ENCODE measurements around the gene ETV1. TPM values are rescaled to one million over a fixed set of nuclear protein-coding genes. Genes with fewer than 3 reads are reported as not detected.
A peak's percentile ranks its signal among the peaks of the same experiment; 100 is the strongest.

The ETV1 gene
- total RNA-seq, 1 donor = 75.7 TPM

DNA sequence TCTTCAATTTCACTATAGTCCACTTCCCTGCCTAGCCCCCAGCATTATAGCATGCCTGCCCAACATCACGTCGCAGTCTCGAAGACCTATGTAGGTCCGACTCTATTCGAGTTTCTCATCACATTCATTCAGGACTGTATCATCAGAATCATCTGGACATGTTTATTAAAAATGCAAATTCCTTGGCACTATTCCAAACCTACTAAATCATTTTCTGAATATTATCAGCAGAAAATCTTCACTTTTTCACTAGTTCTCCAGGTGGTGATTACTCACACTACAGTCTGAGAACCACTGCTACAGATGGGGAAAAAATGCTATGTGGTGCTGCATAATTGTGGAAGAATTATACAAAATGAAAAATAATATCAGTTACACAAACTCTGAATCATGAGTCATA is 29.3 kb upstream of the ETV1 start:
- H3K4me3 ChIP-seq (ENCODE audit: low read depth, low read length) = no peak overlapping the region
- TF ChIP-seq, protein P1, sequence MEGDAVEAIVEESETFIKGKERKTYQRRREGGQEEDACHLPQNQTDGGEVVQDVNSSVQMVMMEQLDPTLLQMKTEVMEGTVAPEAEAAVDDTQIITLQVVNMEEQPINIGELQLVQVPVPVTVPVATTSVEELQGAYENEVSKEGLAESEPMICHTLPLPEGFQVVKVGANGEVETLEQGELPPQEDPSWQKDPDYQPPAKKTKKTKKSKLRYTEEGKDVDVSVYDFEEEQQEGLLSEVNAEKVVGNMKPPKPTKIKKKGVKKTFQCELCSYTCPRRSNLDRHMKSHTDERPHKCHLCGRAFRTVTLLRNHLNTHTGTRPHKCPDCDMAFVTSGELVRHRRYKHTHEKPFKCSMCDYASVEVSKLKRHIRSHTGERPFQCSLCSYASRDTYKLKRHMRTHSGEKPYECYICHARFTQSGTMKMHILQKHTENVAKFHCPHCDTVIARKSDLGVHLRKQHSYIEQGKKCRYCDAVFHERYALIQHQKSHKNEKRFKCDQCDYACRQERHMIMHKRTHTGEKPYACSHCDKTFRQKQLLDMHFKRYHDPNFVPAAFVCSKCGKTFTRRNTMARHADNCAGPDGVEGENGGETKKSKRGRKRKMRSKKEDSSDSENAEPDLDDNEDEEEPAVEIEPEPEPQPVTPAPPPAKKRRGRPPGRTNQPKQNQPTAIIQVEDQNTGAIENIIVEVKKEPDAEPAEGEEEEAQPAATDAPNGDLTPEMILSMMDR (IDR thresholded peaks at IDR 0.05; ENCODE audit: insufficient read depth, low read length) = no peak
- no peak for DNase-seq (ENCODE audit: low read depth)

DNA sequence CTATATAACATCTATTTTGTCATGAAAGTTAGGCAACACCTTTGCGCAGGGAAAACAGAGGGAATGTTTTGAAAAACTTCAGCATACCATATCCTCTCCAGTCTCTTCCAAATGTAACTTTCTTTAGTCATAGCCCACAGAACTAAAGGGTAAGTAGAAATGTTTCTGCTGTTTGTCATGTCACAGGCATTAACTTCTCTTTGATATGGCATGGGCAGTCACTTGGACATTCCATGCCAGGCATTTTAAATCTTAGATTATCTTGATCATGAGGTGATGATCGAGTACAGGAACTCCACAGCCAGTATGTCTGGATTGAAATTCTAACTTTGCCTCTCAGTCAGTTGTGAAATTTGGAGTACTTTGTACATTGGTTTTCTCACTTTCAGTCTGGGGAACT is 27.5 kb upstream of the ETV1 start:
- TF ChIP-seq, protein P1 (IDR thresholded peaks at IDR 0.05; ENCODE audit: insufficient read depth, low read length) = no peak
- no peak overlapping the region for H3K4me3 ChIP-seq (ENCODE audit: low read depth, low read length)
- DNase-seq (ENCODE audit: low read depth) = peak; percentile 14

DNA sequence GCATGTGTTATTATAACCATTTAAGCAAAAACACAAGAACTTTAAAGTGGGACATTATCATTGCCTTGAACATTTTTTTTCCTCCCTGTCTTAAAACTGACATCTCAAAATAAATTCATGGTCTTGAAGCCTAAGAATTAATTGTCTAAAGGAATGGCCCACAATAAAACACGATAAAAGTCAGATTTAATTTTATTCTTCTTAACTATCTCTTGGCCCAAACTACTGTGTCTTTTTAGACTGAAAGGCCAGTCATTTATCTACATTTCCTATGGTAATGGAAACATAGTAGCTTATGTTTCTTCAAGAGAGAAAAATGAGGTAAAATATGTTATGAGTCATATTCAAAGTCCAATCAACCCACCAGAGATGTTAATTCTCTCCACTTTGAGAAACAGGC is 24.4 kb upstream of the ETV1 start:
- TF ChIP-seq, protein P1 (IDR thresholded peaks at IDR 0.05; ENCODE audit: insufficient read depth, low read length) = no peak
- H3K4me3 ChIP-seq (ENCODE audit: low read depth, low read length) = no peak overlapping the region
- peak; percentile 48 for DNase-seq (ENCODE audit: low read depth)

DNA sequence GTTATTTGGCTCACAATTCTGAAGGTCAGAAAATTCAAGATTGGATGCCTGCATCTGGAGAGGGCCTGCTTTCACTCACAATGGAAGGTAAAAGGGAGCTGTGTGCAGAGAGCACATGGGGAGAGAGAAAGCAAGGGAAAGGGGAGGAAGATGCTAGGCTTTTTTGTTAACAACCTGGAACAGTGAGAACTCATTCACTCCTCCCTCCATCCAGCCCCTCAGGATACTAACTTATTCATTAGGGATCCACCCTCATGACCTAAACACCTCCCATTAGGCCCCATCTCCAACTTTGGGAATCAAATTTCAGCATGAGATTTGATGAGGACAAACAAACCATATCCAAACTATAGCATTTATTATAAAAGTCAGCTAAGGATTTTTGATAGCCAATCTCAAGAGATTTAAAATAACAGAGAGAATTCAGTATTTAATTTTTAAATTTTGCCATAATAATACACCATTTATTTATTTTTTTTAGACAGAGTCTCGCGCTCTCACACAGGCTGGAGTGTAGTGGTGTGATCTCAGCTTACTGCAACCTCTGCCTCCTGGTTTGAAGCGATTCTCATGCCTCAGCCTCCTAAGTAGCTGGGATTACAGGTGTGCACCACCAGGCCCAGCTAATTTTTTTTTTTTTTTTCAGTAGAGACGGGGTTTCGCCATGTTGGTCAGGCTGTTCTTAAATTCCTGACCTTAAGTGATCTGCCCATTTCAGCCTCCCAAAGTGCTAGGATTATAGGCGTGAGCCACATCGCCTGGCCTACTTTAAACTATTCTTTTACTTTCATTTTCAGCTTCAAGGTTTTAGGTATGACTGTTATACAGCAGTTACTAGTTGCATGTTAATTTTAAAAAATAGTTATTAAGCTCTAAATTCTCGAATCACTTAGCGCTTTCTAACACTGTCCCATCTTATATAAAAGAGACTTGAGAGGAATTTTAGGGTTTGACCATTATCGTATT is 20.3 kb upstream of the ETV1 start:
- TF ChIP-seq, protein P1 (IDR thresholded peaks at IDR 0.05; ENCODE audit: insufficient read depth, low read length) = no peak
- no peak for DNase-seq (ENCODE audit: low read depth)
- H3K4me3 ChIP-seq (ENCODE audit: low read depth, low read length) = no peak overlapping the region

DNA sequence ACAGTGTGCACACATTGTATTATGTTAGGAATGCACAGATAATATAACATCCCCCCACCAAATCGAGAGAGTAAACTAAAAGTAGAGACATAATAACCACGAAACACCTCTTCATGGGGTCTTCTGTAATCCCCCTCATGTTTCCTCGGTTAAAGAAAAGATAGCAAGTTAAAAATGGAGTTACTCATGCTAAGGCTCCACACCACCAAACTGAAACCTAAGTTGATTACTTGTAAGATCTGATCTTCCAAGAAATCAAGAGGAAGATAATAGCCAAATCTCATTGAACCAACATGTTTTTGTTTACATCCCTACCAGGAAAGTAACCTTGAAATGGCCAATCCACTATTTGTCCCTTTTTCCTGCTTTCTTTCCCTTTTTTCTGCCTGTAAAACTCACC is 11.7 kb upstream of the ETV1 start:
- no peak overlapping the region for H3K4me3 ChIP-seq (ENCODE audit: low read depth, low read length)
- TF ChIP-seq, protein P1 (IDR thresholded peaks at IDR 0.05; ENCODE audit: insufficient read depth, low read length) = no peak
- no peak for DNase-seq (ENCODE audit: low read depth)

DNA sequence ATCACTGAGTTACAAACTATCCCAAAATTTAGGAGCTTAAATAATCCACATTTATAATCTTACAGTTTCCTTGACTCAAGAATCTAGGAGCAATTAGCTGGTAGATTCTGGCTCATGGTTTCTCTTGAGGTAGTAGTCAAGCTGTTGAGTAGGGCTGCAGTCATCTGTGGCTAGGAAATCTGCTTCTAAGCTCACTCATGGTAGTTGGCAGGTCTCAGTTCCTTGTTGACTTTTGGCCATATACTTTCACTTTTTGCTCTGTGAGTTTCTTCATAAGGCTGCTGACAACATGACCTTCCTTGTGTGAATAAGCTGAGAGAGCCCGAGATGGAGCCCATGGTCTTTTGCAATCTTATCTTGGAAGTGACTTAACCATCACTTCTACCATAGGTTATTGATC is 10.8 kb upstream of the ETV1 start:
- TF ChIP-seq, protein P1 (IDR thresholded peaks at IDR 0.05; ENCODE audit: insufficient read depth, low read length) = no peak
- DNase-seq (ENCODE audit: low read depth) = peak; percentile 43
- no peak overlapping the region for H3K4me3 ChIP-seq (ENCODE audit: low read depth, low read length)
